NT2/D1 (cell line): ENCODE measurements around the gene TMEM258.

Experiments used
- SUZ12 ChIP-seq: IDR thresholded peaks from 2 replicates; pipeline ENCODE4 v1.6.1; 2011; ENCODE audit not compliant: insufficient read length, insufficient read depth; ENCODE audit errors: extremely low read depth
- YY1 ChIP-seq: IDR thresholded peaks from 2 replicates; pipeline ENCODE4 v1.6.1; 2011; ENCODE audit not compliant: insufficient read length, insufficient read depth
- ZNF274 ChIP-seq: IDR thresholded peaks from 2 replicates; pipeline ENCODE4 v1.6.1; 2011; ENCODE audit warnings: mild to moderate bottlenecking, low read depth, low read length

DNA sequence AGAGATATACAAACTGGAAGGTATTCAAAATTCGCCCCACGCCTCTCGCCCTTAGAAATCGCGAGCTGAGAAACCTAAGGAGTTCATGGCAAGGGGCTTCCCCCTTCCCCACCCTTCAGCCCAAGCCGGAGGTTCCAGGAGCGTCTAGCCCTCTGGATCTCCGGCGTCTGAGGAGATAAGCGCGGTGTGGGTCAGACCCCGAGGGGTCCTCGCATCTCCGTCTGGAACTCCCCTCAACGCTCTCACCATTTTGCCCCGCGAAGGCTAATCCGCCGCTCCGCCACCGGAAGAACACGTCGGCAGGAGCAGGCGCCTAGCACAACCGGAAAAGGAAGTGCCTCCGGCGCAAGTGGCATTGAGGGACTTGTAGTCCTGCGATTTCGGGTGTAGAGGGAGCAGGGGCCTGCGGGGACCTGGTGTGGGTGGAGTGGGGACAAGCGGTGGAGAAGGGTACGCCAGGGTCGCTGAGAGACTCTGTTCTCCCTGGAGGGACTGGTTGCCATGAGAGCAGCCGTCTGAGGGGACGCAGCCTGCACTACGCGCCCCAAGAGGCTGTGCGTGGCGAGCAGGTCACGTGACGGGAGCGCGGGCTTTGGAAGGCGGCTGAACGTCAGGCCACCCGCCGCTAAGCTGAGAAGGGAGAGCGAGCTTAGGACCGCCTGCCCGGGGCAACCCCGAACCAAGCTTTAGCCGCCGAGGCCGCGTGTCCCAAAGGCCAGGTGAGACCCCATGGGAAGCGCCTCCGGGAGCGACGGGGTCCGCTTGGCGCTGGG, at the start of gene TMEM258, which contains the start of gene FEN1:
- TF ChIP-seq ZNF274, result no peak
- no peak for TF ChIP-seq YY1
- TF ChIP-seq SUZ12, result no peak
